Keratinocyte (primary cell): ENCODE data around the gene LRP3. TPM values are rescaled to one million over a fixed set of nuclear protein-coding genes. Genes with fewer than 3 reads are reported as not detected.

Source experiments
- DNase-seq: peaks from one replicate; pipeline ENCODE4 v3.0.0-alpha.2; 2011; ENCODE audit warnings: low read depth, missing footprints, low spot score
- FAIRE-seq: peaks from 2 replicates; lab custom pipeline; 2011; peaks lifted over from hg19 to GRCh38; lab: Jason Lieb, UNC
- H2AFZ ChIP-seq: 2 replicates; pipeline ENCODE4 v1.6.0; 2012; ENCODE audit warnings: low read length, control low read depth, inconsistent platforms; ENCODE audit not compliant: control insufficient read depth
- H3K27ac ChIP-seq: 2 replicates; pipeline ENCODE4 v1.5.1; 2011; ENCODE audit warnings: low read length; ENCODE audit not compliant: control insufficient read depth, insufficient read depth
- H3K27me3 ChIP-seq: 3 replicates; pipeline ENCODE4 v1.6.0; 2011; ENCODE audit warnings: low read length; ENCODE audit not compliant: control insufficient read depth, insufficient read depth; ENCODE audit errors: extremely low read depth
- H3K36me3 ChIP-seq, 2 experiments: 2 replicates in 1 of 2; 3 replicates in 1 of 2; pipeline ENCODE4 v1.5.1; 2011; ENCODE audit warnings: low read length in 2 of 2, mild to moderate bottlenecking in 1 of 2; ENCODE audit not compliant: control insufficient read depth in 2 of 2, insufficient read depth in 2 of 2; ENCODE audit errors: extremely low read depth in 1 of 2
- H3K4me1 ChIP-seq: 3 replicates; pipeline ENCODE4 v1.5.1; 2011; ENCODE audit warnings: low read length; ENCODE audit not compliant: control insufficient read depth, insufficient read depth; ENCODE audit errors: extremely low read depth
- H3K4me2 ChIP-seq: 3 replicates; pipeline ENCODE4 v1.6.0; 2011; ENCODE audit warnings: low read depth, low read length; ENCODE audit not compliant: control insufficient read depth, insufficient read depth; ENCODE audit errors: extremely low read depth
- H3K4me3 ChIP-seq, 3 experiments: fragments of 200-600 bp in 1 of 3; sonication (generic) in 1 of 3; 2 replicates in 2 of 3; 3 replicates in 1 of 3; pipeline ENCODE4 v1.5.1; 2011 to 2016; ENCODE audit warnings: low read length in 3 of 3, mild to moderate bottlenecking in 3 of 3, control low read depth in 2 of 3, inconsistent platforms in 1 of 3, low read depth in 1 of 3, mixed read lengths in 1 of 3, mixed run types in 1 of 3, moderate library complexity in 1 of 3; ENCODE audit not compliant: control insufficient read depth in 2 of 3, insufficient read depth in 2 of 3; ENCODE audit errors: extremely low read depth in 1 of 3
- H3K79me2 ChIP-seq: 2 replicates; pipeline ENCODE4 v1.6.0; 2012; ENCODE audit warnings: low read length; ENCODE audit not compliant: control insufficient read depth, insufficient read depth
- H3K9ac ChIP-seq: 3 replicates; pipeline ENCODE4 v1.6.0; 2011; ENCODE audit warnings: low read length; ENCODE audit not compliant: control insufficient read depth, insufficient read depth; ENCODE audit errors: extremely low read depth
- H3K9me1 ChIP-seq: 3 replicates; pipeline ENCODE4 v1.6.0; 2011; ENCODE audit warnings: low read length; ENCODE audit not compliant: control insufficient read depth, insufficient read depth; ENCODE audit errors: extremely low read depth
- H3K9me3 ChIP-seq: 2 replicates; pipeline ENCODE4 v1.5.1; 2012; ENCODE audit warnings: low read depth, low read length; ENCODE audit not compliant: control insufficient read depth
- H4K20me1 ChIP-seq: 3 replicates; pipeline ENCODE4 v1.6.0; 2011; ENCODE audit warnings: low read length; ENCODE audit not compliant: control insufficient read depth, insufficient read depth; ENCODE audit errors: extremely low read depth
- CTCF ChIP-seq, 3 experiments: IDR thresholded peaks in 1 of 3; conservative IDR thresholded peaks in 1 of 3; optimal IDR thresholded peaks in 1 of 3; 2 replicates in 2 of 3; 3 replicates in 1 of 3; pipeline versions ENCODE3 to v1.5.1; 2011; ENCODE audit warnings: low read length in 3 of 3, mild to moderate bottlenecking in 3 of 3, moderate library complexity in 2 of 3, control low read depth in 1 of 3, inconsistent platforms in 1 of 3; ENCODE audit not compliant: insufficient read depth in 2 of 3; ENCODE audit errors: extremely low read depth in 1 of 3
- EZH2 ChIP-seq: IDR thresholded peaks from one replicate; pipeline ENCODE4 v1.6.1; 2012; ENCODE audit warnings: inconsistent platforms, mild to moderate bottlenecking, low read length, moderate library complexity
- dilution Hi-C: fragments of 300-500 bp; cut with MboI; formaldehyde crosslinking; loops from one replicate; pipeline ENCODE4 v1.7.0; 2020; ENCODE audit warnings: low sequenced_read_pairs; ENCODE audit not compliant: extremely low pct_ligation_motif_present
- polyA plus RNA-seq, 5 experiments: library from polyadenylated mRNA; depleted of rRNA in 3 of 5; stranded (reverse) in 3 of 5; stranded (forward) in 1 of 5; unstranded in 1 of 5; fragments of >200 nt; gene quantifications; 1 replicate in 1 of 5; 2 replicates in 3 of 5; 3 replicates in 1 of 5; pipeline versions ENCODE4 v1.2.1 to v1.2.3, GENCODE V29; 2011 to 2012; ENCODE audit warnings: missing spikeins in 2 of 5, low read depth in 1 of 5, low replicate concordance in 1 of 5

The LRP3 gene
- polyA plus RNA-seq, 1 donor (not counting 4 experiments of a cell fraction or from before 2014, with no cell fraction given), result 5.0 TPM

GRCh38 chr19:33226550-33227241 lies 32.6 kb downstream of the LRP3 start:
- Histone ChIP-seq H2AFZ (no peak overlapping the region), H3K4me3 (peak overlapping the region in 1 of 3 experiments; percentile 4), H3K4me2 (peak overlapping the region; percentile 16), H3K36me3 (no peaks in the 10 kb centered on the region), H3K9me3 (peaks cover 2% of the 10 kb centered on the region), H3K9ac (no peak overlapping the region), H3K27ac (no peak overlapping the region), H3K4me1 (no peaks in the 10 kb centered on the region), H3K79me2 (no peaks in the 10 kb centered on the region), H3K9me1 (no peaks in the 10 kb centered on the region), H3K27me3 (peaks cover 42% of the 10 kb centered on the region), H4K20me1 (no peaks in the 10 kb centered on the region)
- TF ChIP-seq EZH2 (no peak), CTCF (optimal IDR thresholded peaks at IDR 0.05 in 1 of 3, IDR thresholded peaks at IDR 0.05 in 1 of 3, conservative IDR thresholded peaks at IDR 0.05 in 1 of 3; ENCODE audit: extremely low read depth in 1 of 3, insufficient read depth in 2 of 3, low read length in 3 of 3) (no peak)
- FAIRE-seq (no peak), DNase-seq (no peak)
- dilution Hi-C loops, result no loop called here

GRCh38 chr19:33227242-33227650 lies 33.1 kb downstream of the LRP3 start:
- Histone ChIP-seq H3K36me3 (no peaks in the 10 kb centered on the region), H3K27ac (no peak overlapping the region), H3K4me2 (no peak overlapping the region), H3K27me3 (peaks cover 42% of the 10 kb centered on the region), H2AFZ (no peak overlapping the region), H3K79me2 (no peaks in the 10 kb centered on the region), H3K9ac (no peak overlapping the region), H3K9me1 (no peaks in the 10 kb centered on the region), H3K4me3 (no peak overlapping the region), H3K4me1 (no peaks in the 10 kb centered on the region), H4K20me1 (no peaks in the 10 kb centered on the region), H3K9me3 (peaks cover 2% of the 10 kb centered on the region)
- TF ChIP-seq CTCF (optimal IDR thresholded peaks at IDR 0.05 in 1 of 3, IDR thresholded peaks at IDR 0.05 in 1 of 3, conservative IDR thresholded peaks at IDR 0.05 in 1 of 3; ENCODE audit: extremely low read depth in 1 of 3, insufficient read depth in 2 of 3, low read length in 3 of 3) (no peak), EZH2 (peak; percentile 65)
- dilution Hi-C loops, result no loop called here
- FAIRE-seq (no peak), DNase-seq (no peak)
